ENCODE data around the gene IRF3.

The IRF3 gene

DNA sequence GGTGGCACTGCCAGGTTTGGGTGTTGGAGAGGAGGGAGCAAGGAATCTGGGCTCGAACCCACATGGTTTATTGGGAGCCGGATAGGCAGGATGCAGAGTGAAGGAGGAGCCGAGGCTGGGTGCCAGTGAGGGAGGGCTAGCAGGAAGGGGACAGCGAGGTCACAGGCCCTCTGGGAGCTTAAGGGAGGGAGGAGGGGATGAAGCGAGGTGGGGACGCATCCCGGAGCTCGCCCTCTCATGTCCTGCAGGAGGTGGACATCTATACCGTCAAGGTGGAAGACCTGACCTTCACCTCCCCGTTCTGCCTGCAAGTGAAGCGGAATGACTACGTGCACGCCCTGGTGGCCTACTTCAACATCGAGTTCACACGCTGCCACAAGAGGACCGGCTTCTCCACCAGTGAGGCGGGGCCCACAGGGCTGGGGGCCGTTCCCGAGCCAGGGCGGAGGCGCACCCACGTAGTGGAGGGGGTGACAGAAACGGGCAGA is 20.2 kb upstream of the IRF3 start:
- TF ChIP-seq ZFP3 (CRISPR knock-in tag; IDR thresholded peaks at IDR 0.05) (no peak), TOX (CRISPR knock-in tag; IDR thresholded peaks at IDR 0.05; ENCODE audit: borderline replicate concordance) (no peak), BACH2 (CRISPR knock-in tag; IDR thresholded peaks at IDR 0.05; ENCODE audit: borderline replicate concordance) (no peak), SNAI2 (CRISPR knock-in tag; IDR thresholded peaks at IDR 0.05) (no peak), ZFP30 (CRISPR knock-in tag; IDR thresholded peaks at IDR 0.05) (no peak), ARNTL (CRISPR knock-in tag; IDR thresholded peaks at IDR 0.05; ENCODE audit: borderline replicate concordance, low read depth) (no peak), ZNF565 (CRISPR knock-in tag; conservative IDR thresholded peaks at IDR 0.05; ENCODE audit: low read depth) (no peak)
- TF ChIP-seq, protein P1, sequence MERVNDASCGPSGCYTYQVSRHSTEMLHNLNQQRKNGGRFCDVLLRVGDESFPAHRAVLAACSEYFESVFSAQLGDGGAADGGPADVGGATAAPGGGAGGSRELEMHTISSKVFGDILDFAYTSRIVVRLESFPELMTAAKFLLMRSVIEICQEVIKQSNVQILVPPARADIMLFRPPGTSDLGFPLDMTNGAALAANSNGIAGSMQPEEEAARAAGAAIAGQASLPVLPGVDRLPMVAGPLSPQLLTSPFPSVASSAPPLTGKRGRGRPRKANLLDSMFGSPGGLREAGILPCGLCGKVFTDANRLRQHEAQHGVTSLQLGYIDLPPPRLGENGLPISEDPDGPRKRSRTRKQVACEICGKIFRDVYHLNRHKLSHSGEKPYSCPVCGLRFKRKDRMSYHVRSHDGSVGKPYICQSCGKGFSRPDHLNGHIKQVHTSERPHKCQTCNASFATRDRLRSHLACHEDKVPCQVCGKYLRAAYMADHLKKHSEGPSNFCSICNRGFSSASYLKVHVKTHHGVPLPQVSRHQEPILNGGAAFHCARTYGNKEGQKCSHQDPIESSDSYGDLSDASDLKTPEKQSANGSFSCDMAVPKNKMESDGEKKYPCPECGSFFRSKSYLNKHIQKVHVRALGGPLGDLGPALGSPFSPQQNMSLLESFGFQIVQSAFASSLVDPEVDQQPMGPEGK (CRISPR knock-in tag; IDR thresholded peaks at IDR 0.05; ENCODE audit: borderline replicate concordance), result no peak
- TF ChIP-seq, protein P2, sequence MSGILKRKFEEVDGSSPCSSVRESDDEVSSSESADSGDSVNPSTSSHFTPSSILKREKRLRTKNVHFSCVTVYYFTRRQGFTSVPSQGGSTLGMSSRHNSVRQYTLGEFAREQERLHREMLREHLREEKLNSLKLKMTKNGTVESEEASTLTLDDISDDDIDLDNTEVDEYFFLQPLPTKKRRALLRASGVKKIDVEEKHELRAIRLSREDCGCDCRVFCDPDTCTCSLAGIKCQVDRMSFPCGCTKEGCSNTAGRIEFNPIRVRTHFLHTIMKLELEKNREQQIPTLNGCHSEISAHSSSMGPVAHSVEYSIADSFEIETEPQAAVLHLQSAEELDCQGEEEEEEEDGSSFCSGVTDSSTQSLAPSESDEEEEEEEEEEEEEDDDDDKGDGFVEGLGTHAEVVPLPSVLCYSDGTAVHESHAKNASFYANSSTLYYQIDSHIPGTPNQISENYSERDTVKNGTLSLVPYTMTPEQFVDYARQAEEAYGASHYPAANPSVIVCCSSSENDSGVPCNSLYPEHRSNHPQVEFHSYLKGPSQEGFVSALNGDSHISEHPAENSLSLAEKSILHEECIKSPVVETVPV (CRISPR knock-in tag; IDR thresholded peaks at IDR 0.05), result no peak
- no peak for ATAC-seq

DNA sequence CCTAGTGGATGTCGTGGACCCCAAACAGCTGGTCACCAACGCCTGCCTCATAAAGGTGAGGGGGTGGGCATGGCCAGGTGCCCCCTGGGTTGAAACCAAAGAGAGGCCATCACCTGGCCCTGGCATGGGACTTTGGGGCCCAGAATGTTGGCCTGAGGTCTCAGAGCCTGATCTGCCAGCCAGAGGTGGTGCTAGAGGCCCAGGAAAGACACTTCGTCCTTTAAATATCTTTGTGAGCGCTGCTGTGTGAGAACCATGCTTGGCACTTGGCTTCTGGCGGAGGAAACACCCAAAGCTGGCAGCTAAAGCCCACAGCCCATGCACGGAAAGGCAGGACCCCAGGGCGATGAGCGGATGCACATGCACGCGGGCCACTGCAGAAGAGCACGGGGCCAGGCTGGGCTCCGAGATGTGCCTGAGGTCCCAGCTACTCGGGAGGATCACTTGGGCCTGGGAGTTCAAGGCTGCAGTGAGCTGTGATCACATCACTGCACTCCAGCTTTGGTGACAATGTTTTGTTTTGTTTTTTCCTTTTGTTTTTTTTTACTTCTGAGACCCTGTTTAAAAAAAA is 19.4 kb upstream of the IRF3 start:
- TF ChIP-seq, protein P2 (CRISPR knock-in tag; IDR thresholded peaks at IDR 0.05), result no peak
- TF ChIP-seq, protein P3, sequence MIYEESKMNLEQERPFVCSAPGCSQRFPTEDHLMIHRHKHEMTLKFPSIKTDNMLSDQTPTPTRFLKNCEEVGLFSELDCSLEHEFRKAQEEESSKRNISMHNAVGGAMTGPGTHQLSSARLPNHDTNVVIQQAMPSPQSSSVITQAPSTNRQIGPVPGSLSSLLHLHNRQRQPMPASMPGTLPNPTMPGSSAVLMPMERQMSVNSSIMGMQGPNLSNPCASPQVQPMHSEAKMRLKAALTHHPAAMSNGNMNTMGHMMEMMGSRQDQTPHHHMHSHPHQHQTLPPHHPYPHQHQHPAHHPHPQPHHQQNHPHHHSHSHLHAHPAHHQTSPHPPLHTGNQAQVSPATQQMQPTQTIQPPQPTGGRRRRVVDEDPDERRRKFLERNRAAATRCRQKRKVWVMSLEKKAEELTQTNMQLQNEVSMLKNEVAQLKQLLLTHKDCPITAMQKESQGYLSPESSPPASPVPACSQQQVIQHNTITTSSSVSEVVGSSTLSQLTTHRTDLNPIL (CRISPR knock-in tag; IDR thresholded peaks at IDR 0.05; ENCODE audit: low read depth), result no peak
- TF ChIP-seq ARNTL (CRISPR knock-in tag; IDR thresholded peaks at IDR 0.05; ENCODE audit: borderline replicate concordance, low read depth), result no peak
- TF ChIP-seq, protein P1 (CRISPR knock-in tag; IDR thresholded peaks at IDR 0.05; ENCODE audit: borderline replicate concordance), result no peak
- TF ChIP-seq TOX (CRISPR knock-in tag; IDR thresholded peaks at IDR 0.05; ENCODE audit: borderline replicate concordance), result no peak
- no peak for TF ChIP-seq OSR1 (CRISPR knock-in tag; IDR thresholded peaks at IDR 0.05)
- TF ChIP-seq GLIS3 (CRISPR knock-in tag; IDR thresholded peaks at IDR 0.05), result no peak
- TF ChIP-seq ZFP30 (CRISPR knock-in tag; IDR thresholded peaks at IDR 0.05), result no peak
- no peak for TF ChIP-seq TCF4 (CRISPR knock-in tag; IDR thresholded peaks at IDR 0.05; ENCODE audit: borderline replicate concordance)
- TF ChIP-seq, protein P4, sequence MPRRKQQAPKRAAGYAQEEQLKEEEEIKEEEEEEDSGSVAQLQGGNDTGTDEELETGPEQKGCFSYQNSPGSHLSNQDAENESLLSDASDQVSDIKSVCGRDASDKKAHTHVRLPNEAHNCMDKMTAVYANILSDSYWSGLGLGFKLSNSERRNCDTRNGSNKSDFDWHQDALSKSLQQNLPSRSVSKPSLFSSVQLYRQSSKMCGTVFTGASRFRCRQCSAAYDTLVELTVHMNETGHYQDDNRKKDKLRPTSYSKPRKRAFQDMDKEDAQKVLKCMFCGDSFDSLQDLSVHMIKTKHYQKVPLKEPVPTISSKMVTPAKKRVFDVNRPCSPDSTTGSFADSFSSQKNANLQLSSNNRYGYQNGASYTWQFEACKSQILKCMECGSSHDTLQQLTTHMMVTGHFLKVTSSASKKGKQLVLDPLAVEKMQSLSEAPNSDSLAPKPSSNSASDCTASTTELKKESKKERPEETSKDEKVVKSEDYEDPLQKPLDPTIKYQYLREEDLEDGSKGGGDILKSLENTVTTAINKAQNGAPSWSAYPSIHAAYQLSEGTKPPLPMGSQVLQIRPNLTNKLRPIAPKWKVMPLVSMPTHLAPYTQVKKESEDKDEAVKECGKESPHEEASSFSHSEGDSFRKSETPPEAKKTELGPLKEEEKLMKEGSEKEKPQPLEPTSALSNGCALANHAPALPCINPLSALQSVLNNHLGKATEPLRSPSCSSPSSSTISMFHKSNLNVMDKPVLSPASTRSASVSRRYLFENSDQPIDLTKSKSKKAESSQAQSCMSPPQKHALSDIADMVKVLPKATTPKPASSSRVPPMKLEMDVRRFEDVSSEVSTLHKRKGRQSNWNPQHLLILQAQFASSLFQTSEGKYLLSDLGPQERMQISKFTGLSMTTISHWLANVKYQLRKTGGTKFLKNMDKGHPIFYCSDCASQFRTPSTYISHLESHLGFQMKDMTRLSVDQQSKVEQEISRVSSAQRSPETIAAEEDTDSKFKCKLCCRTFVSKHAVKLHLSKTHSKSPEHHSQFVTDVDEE (CRISPR knock-in tag; IDR thresholded peaks at IDR 0.05), result no peak
- no peak for TF ChIP-seq PPARA (CRISPR knock-in tag; IDR thresholded peaks at IDR 0.05; ENCODE audit: borderline replicate concordance)
- no peak for TF ChIP-seq ZNF70 (CRISPR knock-in tag; IDR thresholded peaks at IDR 0.05)
- TF ChIP-seq RARB (CRISPR knock-in tag; IDR thresholded peaks at IDR 0.05), result no peak
- no peak for TF ChIP-seq BACH2 (CRISPR knock-in tag; IDR thresholded peaks at IDR 0.05; ENCODE audit: borderline replicate concordance)
- no peak for TF ChIP-seq SNAI2 (CRISPR knock-in tag; IDR thresholded peaks at IDR 0.05)
- TF ChIP-seq, protein P5, sequence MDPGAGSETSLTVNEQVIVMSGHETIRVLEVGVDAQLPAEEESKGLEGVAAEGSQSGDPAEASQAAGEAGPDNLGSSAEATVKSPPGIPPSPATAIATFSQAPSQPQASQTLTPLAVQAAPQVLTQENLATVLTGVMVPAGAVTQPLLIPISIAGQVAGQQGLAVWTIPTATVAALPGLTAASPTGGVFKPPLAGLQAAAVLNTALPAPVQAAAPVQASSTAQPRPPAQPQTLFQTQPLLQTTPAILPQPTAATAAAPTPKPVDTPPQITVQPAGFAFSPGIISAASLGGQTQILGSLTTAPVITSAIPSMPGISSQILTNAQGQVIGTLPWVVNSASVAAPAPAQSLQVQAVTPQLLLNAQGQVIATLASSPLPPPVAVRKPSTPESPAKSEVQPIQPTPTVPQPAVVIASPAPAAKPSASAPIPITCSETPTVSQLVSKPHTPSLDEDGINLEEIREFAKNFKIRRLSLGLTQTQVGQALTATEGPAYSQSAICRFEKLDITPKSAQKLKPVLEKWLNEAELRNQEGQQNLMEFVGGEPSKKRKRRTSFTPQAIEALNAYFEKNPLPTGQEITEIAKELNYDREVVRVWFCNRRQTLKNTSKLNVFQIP (CRISPR knock-in tag; IDR thresholded peaks at IDR 0.05; ENCODE audit: borderline replicate concordance, low read depth), result no peak
- TF ChIP-seq ISL1 (CRISPR knock-in tag; IDR thresholded peaks at IDR 0.05), result no peak
- TF ChIP-seq ESRRG (CRISPR knock-in tag; IDR thresholded peaks at IDR 0.05), result no peak
- no peak for TF ChIP-seq ZC3H10 (CRISPR knock-in tag; IDR thresholded peaks at IDR 0.05)
- no peak for TF ChIP-seq CSDC2 (CRISPR knock-in tag; IDR thresholded peaks at IDR 0.05)
- ATAC-seq, result no peak

All from SK-N-SH treated with all-trans-retinoic acid at 6 μM for 48 hours (cell line).